GM19468 (cell line): ENCODE measurements around the gene INAVA.

Source experiments
- ATAC-seq: cut with Tn5 transposase; IDR thresholded peaks from one replicate; pipeline ENCODE4 v1.9.1; 2021; ENCODE audit warnings: mild to moderate bottlenecking, moderate library complexity, moderate number of reproducible peaks; ENCODE audit not compliant: unreplicated experiment; ENCODE audit errors: extremely low read depth

INAVA gene, protein sequence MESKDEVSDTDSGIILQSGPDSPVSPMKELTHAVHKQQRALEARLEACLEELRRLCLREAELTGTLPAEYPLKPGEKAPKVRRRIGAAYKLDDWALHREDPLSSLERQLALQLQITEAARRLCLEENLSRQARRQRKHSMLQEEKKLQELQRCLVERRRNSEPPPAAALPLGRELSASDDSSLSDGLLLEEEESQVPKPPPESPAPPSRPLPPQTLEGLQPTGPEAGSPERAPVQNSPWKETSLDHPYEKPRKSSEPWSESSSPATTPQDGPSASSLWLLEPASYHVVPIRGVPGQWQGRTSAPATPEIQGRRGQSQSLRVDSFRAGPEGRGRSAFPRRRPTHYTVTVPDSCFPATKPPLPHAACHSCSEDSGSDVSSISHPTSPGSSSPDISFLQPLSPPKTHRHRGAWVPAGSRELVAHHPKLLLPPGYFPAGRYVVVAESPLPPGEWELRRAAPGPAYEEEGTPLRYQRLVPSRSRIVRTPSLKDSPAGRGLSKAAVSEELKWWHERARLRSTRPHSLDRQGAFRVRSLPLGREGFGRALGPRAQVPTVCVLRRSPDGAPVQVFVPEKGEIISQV

GRCh38 chr1:200894712-200895442 is at the start of gene INAVA:
INAVA (plus strand) TSS chr1:200894900; CDS start chr1:200898401, 3,501 bp downstream.
- no peak for ATAC-seq

- no peak for ATAC-seq
Measured at GRCh38 chr1:200845360-200845759, 49.3 kb upstream of the INAVA start.

DNA sequence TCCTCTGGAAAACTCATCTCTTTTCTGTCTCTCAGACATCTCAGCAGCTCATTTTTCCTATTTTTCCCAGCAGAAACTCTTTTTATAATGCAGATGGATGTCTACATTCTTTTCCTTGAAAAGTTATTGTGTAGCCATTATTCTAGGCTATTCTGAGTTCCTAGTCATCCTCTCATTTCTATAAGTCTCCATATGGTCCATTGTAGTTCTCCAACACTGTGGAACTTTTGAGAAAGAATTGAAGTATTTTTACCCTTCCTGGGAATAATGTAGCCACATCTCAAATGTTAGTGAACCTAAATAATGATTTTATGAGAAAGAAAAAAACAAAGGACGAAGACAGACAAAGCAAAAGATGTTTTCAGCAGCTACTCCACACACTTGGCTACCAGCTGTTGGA is 48.3 kb upstream of the INAVA start:
- no peak for ATAC-seq

GRCh38 chr1:200849430-200849829 is 45.3 kb upstream of the INAVA start:
- no peak for ATAC-seq

GRCh38 chr1:200850554-200850953 is 44.1 kb upstream of the INAVA start:
- no peak for ATAC-seq

GRCh38 chr1:200856716-200857357 is 37.9 kb upstream of the INAVA start:
- ATAC-seq, result no peak

GRCh38 chr1:200857804-200858203 is 36.9 kb upstream of the INAVA start:
- ATAC-seq, result no peak

DNA sequence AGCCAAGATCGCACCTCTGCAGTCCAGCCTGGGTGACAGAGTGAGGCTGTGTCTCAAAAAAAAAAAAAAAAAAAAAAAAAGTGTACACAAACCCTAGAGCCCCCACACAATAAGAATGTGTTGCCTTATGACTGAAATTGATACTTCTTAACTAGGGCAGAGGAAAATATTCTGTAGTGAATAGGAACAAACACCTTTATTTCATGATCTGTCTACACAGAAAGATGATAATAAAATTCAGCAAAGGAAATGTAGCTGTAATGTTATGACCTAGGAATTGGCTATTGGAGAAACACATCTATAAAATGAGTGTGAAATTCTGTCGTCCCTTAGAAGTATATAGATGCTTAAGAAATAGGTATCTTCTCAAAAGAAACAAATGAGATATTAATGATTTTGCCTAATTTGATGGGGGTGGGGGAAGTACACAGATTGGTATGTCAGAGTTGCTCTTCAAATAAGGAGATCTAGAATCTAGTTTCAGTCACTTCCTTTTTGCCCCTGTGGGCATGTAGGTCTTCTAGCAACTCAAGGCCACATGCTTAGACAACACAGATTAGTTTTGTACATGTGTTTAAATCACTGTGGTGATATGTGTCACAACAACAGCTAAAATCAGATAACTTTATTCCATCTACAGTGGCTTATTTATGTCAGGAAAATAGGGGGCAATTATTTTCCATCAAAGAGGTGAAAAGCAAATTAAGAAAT is 32.6 kb upstream of the INAVA start:
- ATAC-seq, result no peak

DNA sequence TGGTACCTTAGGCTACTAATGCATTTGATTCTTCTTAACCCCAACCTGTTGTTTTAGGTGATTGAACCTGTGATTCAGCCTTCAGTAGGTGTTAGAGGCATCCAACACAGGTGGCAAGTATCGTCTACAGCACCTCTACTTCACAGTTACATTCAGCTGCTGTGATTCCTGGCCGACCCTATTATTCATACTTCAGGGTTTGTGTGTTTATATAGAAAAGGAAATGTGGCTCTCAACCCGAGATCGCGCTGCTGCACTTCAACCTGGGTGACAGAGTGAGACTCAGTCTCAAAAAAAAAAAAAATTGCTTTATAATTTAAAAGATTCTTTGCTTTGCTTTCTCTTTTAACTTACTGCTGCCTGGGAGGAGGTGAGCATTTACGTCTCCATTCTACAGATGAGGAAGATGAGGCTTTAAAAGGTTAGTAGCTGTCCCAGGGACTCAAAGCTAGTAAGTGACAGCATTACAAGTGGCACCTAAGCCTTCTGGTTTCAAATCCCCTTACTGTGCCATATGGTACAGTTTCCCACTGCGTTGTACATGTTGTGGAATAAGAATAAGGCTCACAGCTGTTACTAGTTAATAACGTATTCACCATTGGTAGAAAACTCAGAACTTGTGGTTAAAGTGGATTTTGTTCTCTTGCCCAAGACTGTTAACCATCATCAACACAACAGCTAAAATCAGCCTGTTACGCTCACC is 31.8 kb upstream of the INAVA start:
- ATAC-seq, result no peak

DNA sequence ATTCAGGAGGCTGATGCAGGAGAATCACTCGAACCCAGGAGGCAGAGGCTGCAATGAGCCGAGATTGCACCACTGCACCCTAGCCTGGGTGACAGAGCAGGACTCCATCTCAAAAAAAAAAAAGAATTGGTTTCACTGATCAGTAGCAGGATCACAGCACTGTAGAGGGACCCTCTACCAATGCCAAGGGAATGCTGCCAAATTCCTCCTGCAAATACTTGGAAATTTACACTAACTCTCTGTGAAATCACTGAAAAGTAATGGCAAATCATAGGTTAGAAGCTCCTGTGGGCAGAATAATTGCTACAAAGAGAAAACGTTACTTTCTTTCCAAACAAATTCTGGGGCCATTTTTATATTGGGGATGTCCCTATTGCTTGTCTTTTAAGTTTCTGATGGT is 28.6 kb upstream of the INAVA start:
- no peak for ATAC-seq

DNA sequence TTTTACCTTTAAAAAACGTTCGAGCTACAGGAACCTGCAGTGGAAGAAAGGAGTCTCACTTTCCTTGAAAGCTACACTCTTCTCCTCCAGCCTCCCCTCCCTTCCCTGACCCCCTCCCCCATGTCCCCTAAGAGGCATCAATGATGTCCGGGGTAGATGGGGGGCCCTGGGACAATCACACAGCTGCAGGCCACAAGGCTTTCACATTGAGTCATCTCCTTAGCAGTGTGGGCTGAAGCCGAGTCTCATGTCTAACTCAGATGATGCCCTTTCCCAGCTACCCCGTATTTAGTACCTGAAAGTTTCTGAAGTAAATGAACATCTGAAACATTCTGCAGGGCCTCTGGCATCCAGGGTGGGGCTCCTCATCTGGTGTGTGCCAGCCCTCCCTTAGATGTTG is 28.2 kb upstream of the INAVA start:
- ATAC-seq, result peak; percentile 92

- ATAC-seq, result no peak
Measured at GRCh38 chr1:200867018-200867811, 27.5 kb upstream of the INAVA start.

- no peak for ATAC-seq
Measured at GRCh38 chr1:200869376-200869752, 25.3 kb upstream of the INAVA start.

DNA sequence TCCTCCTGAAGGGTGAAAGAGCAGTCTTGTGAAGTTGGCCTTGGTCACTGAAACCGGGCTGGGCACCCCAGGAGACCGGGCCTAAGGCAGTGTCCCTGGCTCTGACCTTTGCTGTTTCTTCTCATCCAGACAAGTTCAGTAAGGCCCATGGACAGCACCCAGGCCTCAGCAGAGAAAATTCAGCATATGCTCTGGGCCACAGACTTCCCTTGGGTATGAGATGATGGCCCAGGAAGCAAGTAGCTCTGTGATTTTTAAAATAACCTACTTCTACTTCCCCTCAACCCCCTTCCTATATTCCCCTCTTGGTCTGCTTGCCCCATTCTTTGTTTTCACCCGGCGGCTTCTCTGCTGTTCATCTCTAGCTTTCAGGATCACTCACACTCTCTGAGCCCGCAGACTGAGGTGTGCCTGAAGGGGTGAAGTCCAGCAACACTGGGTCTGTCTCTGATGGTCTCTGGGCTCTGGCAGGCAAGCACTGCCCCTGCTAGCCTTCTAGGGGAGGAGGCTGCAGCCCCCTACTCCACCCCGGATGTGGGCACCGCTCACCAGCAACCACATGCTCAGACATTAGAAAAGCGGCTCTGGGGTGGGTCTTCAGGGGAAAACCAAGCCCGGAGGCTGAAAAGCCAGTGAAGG is 24.8 kb upstream of the INAVA start:
- no peak for ATAC-seq

- no peak for ATAC-seq
Measured at GRCh38 chr1:200872446-200873115, 22.1 kb upstream of the INAVA start, which contains the start of gene GPR25. GPR25 (plus strand) TSS chr1:200872981; CDS start chr1:200873038, 57 bp downstream.

- ATAC-seq, result no peak
Measured at GRCh38 chr1:200873116-200873670, 21.5 kb upstream of the INAVA start.

DNA sequence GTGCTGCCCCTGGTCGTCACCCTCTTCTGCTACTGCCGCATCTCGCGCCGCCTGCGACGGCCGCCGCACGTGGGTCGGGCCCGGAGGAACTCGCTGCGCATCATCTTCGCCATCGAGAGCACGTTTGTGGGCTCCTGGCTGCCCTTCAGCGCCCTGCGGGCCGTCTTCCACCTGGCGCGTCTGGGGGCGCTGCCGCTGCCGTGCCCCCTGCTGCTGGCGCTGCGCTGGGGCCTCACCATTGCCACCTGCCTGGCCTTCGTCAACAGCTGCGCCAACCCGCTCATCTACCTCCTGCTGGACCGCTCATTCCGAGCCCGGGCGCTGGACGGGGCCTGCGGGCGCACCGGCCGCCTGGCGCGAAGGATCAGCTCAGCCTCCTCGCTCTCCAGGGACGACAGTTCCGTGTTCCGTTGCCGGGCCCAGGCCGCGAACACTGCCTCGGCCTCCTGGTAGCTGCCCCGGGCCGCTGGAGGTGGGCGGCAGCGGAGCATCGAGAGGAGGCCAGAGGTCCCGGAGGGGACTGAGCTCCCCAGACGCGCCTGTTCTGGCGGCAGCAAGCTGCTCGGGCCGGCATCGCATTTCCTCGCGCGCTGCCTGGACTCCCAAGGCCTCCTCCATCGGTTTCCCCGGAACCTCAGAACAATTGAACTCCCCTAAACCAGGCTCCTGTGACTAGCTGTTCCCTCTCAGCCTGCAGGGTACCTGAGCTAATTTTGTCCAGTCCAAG is 20.9 kb upstream of the INAVA start:
- ATAC-seq, result no peak
